ENCODE results near the gene TNFSF10.

DNA sequence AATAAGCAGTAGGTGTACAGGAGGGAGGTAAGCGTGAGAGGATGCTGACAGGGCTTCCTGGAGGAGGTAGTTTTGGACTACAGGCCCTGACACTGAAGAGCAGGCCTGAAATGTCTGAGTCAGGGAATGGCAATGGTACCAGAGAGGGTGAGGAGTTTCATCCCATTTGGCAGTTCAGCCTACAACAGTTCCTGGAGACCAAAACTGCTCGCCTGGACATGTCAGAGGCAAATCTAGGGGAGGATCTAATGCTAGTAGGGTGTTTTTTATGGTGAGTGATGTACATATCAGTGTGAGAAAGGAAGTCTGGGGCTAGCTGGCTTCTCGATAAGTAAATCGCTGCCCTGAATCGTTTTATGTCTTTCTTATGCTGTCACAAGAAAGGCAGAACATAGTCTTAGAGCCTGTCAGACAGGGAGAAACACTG, 13.8 kb upstream of the TNFSF10 start:
- TF ChIP-seq EZH2 (optimal IDR thresholded peaks at IDR 0.05; ENCODE audit: low read depth, low read length): no peak
- TF ChIP-seq, protein P1, sequence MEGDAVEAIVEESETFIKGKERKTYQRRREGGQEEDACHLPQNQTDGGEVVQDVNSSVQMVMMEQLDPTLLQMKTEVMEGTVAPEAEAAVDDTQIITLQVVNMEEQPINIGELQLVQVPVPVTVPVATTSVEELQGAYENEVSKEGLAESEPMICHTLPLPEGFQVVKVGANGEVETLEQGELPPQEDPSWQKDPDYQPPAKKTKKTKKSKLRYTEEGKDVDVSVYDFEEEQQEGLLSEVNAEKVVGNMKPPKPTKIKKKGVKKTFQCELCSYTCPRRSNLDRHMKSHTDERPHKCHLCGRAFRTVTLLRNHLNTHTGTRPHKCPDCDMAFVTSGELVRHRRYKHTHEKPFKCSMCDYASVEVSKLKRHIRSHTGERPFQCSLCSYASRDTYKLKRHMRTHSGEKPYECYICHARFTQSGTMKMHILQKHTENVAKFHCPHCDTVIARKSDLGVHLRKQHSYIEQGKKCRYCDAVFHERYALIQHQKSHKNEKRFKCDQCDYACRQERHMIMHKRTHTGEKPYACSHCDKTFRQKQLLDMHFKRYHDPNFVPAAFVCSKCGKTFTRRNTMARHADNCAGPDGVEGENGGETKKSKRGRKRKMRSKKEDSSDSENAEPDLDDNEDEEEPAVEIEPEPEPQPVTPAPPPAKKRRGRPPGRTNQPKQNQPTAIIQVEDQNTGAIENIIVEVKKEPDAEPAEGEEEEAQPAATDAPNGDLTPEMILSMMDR (IDR thresholded peaks at IDR 0.05; ENCODE audit: low read length): no peak
- no peak for TF ChIP-seq EZH2phosphoT487 (IDR thresholded peaks at IDR 0.05; ENCODE audit: low read length)

Data from MM.1S (cell line).